ENCODE measurements around the gene TMEM240. TPM values are rescaled to one million over a fixed set of nuclear protein-coding genes. Genes with fewer than 3 reads are reported as not detected.
"Not testable (repeated sequence)": the region's sequence is repeated elsewhere in the genome, so short reads cannot be mapped to it uniquely, and the experiment has no call there.

Gene TMEM240
- total and polyA plus RNA-seq, 2 of the 8 experiments (the other 6 are each of a cell fraction or from before 2014, with no cell fraction given): 3.6 to 5.7 TPM

- H3K27ac ChIP-seq (ENCODE audit: low read depth, low read length); H3K4me3 ChIP-seq (ENCODE audit: extremely low read depth in 1 of 4, insufficient read depth in 2 of 4, low read depth in 3 of 4, low read length in 4 of 4); H2BK15ac ChIP-seq (ENCODE audit: low read length); H2BK20ac ChIP-seq (ENCODE audit: low read length); H3K79me2 ChIP-seq (ENCODE audit: control insufficient read depth in 1 of 2, insufficient read depth in 2 of 2, low read length in 2 of 2); H3K4ac ChIP-seq (replicated peaks; ENCODE audit: insufficient read length, low read depth, low read length); H3K14ac ChIP-seq (ENCODE audit: insufficient read length); H2AFZ ChIP-seq (ENCODE audit: low read length); H3K56ac ChIP-seq (replicated peaks; ENCODE audit: insufficient read length, low read depth, low read length); H2BK12ac ChIP-seq (ENCODE audit: low read depth, low read length); H3K23me2 ChIP-seq (ENCODE audit: low read depth, low read length); H3K79me1 ChIP-seq (ENCODE audit: low read depth, low read length); H2BK120ac ChIP-seq (replicated peaks; ENCODE audit: low read depth, low read length); H4K8ac ChIP-seq (ENCODE audit: extremely low read depth, insufficient read depth, low read length); H2BK5ac ChIP-seq (ENCODE audit: low read depth, low read length); H3K23ac ChIP-seq (ENCODE audit: insufficient read length); H3K4me1 ChIP-seq (replicated peaks in 1 of 4; ENCODE audit: control insufficient read depth in 3 of 4, insufficient read depth in 4 of 4, low read length in 3 of 4); POLR2A ChIA-PET (ENCODE audit: partially characterized antibody); H3K18ac ChIP-seq (ENCODE audit: extremely low read depth, low read length); H4K20me1 ChIP-seq (replicated peaks in 1 of 2; ENCODE audit: control insufficient read depth in 1 of 2, insufficient read depth in 2 of 2, low read length in 2 of 2); DNase-seq (ENCODE audit: low read depth in 1 of 2, low spot score in 2 of 2); H2AK5ac ChIP-seq (ENCODE audit: low read depth, low read length); H3K4me2 ChIP-seq (ENCODE audit: insufficient read depth in 1 of 2, low read depth in 2 of 2, low read length in 2 of 2); H3K9ac ChIP-seq (replicated peaks in 1 of 4; ENCODE audit: extremely low read depth in 1 of 4, low read depth in 3 of 4, low read length in 3 of 4); H4K91ac ChIP-seq (replicated peaks; ENCODE audit: insufficient read length, low read length); FAIRE-seq; H3K9me3 ChIP-seq (ENCODE audit: insufficient read depth in 2 of 2, low read depth in 1 of 2, low read length in 1 of 2); H3K27me3 ChIP-seq (replicated peaks in 1 of 4; ENCODE audit: control insufficient read depth in 3 of 4, extremely low read depth in 1 of 4, insufficient read depth in 3 of 4, low read length in 3 of 4); H4K5ac ChIP-seq (ENCODE audit: insufficient read length, low read depth, low read length): not testable (repeated sequence)
- CTCF ChIA-PET (ENCODE audit: partially characterized antibody): interaction anchor here (2.0 kb wide), 1 partner anchor 9 kb away, joined by 4 read pairs; no protein-coding TSS in a partner anchor
- 97% methylated on average over 12 of the region's 18 CpGs; no CpG with 5 or more reads in 1 of the 2 experiments for WGBS, 2 experiments (ENCODE audit: extremely low coverage in 1 of 2, insufficient coverage in 1 of 2, insufficient read length in 1 of 2, insufficient replicate concordance in 2 of 2, low coverage in 1 of 2, low lambda C conversion rate in 2 of 2, missing lambda C conversion rate in 1 of 2)
- H3K36me3 ChIP-seq (ENCODE audit: control insufficient read depth in 2 of 4, insufficient read depth in 4 of 4, low read length in 3 of 4): peaks cover 4 to 22% (median 15%) of the 10 kb centered on the region in 4 experiments; a peak in 6 of 8 replicates
Measured at GRCh38 chr1:1495461-1495975, 44.9 kb downstream of the TMEM240 start.

- not testable (repeated sequence) for H3K23me2 ChIP-seq (ENCODE audit: low read depth, low read length); H2AFZ ChIP-seq (ENCODE audit: low read length); H2BK20ac ChIP-seq (ENCODE audit: low read length); H3K23ac ChIP-seq (ENCODE audit: insufficient read length); H2AK5ac ChIP-seq (ENCODE audit: low read depth, low read length); H4K5ac ChIP-seq (ENCODE audit: insufficient read length, low read depth, low read length); H3K4ac ChIP-seq (replicated peaks; ENCODE audit: insufficient read length, low read depth, low read length); H2BK5ac ChIP-seq (ENCODE audit: low read depth, low read length); H4K8ac ChIP-seq (ENCODE audit: extremely low read depth, insufficient read depth, low read length); H3K4me3 ChIP-seq (ENCODE audit: extremely low read depth in 1 of 4, insufficient read depth in 2 of 4, low read depth in 3 of 4, low read length in 4 of 4); H2BK120ac ChIP-seq (replicated peaks; ENCODE audit: low read depth, low read length); H2BK15ac ChIP-seq (ENCODE audit: low read length); H3K27ac ChIP-seq (ENCODE audit: low read depth, low read length); H2BK12ac ChIP-seq (ENCODE audit: low read depth, low read length); H3K4me1 ChIP-seq (replicated peaks in 1 of 4; ENCODE audit: control insufficient read depth in 3 of 4, insufficient read depth in 4 of 4, low read length in 3 of 4); H3K18ac ChIP-seq (ENCODE audit: extremely low read depth, low read length); DNase-seq (ENCODE audit: low read depth in 1 of 2, low spot score in 2 of 2); H3K27me3 ChIP-seq (replicated peaks in 1 of 4; ENCODE audit: control insufficient read depth in 3 of 4, extremely low read depth in 1 of 4, insufficient read depth in 3 of 4, low read length in 3 of 4); H3K4me2 ChIP-seq (ENCODE audit: insufficient read depth in 1 of 2, low read depth in 2 of 2, low read length in 2 of 2); H3K79me1 ChIP-seq (ENCODE audit: low read depth, low read length); H3K79me2 ChIP-seq (ENCODE audit: control insufficient read depth in 1 of 2, insufficient read depth in 2 of 2, low read length in 2 of 2); H3K14ac ChIP-seq (ENCODE audit: insufficient read length); H3K9ac ChIP-seq (replicated peaks in 1 of 4; ENCODE audit: extremely low read depth in 1 of 4, low read depth in 3 of 4, low read length in 3 of 4); FAIRE-seq; H3K9me3 ChIP-seq (ENCODE audit: insufficient read depth in 2 of 2, low read depth in 1 of 2, low read length in 1 of 2); H4K20me1 ChIP-seq (replicated peaks in 1 of 2; ENCODE audit: control insufficient read depth in 1 of 2, insufficient read depth in 2 of 2, low read length in 2 of 2); H4K91ac ChIP-seq (replicated peaks; ENCODE audit: insufficient read length, low read length); H3K56ac ChIP-seq (replicated peaks; ENCODE audit: insufficient read length, low read depth, low read length)
- 93% methylated on average over 8 of the region's 22 CpGs; no CpG with 5 or more reads in 1 of the 2 experiments for WGBS, 2 experiments (ENCODE audit: extremely low coverage in 1 of 2, insufficient coverage in 1 of 2, insufficient read length in 1 of 2, insufficient replicate concordance in 2 of 2, low coverage in 1 of 2, low lambda C conversion rate in 2 of 2, missing lambda C conversion rate in 1 of 2)
- CTCF ChIA-PET (ENCODE audit: partially characterized antibody): interaction anchor here (0.6 to 2.0 kb wide), 3 partner anchors 10 to 66 kb away, joined by 3 to 7 read pairs (median 4); no protein-coding TSS in a partner anchor
- H3K36me3 ChIP-seq (ENCODE audit: control insufficient read depth in 2 of 4, insufficient read depth in 4 of 4, low read length in 3 of 4): peaks cover 4 to 34% (median 22%) of the 10 kb centered on the region in 4 experiments; a peak in 6 of 8 replicates
- POLR2A ChIA-PET (ENCODE audit: partially characterized antibody): interaction anchor here (0.7 to 1.0 kb wide), 2 partner anchors 64 to 92 kb away, joined by 3 read pairs; no protein-coding TSS in a partner anchor
Measured at GRCh38 chr1:1494311-1494710, 46.1 kb downstream of the TMEM240 start.
